A673 (cell line): ENCODE measurements around the gene CUX1. TPM values are rescaled to one million over a fixed set of nuclear protein-coding genes. Genes with fewer than 3 reads are reported as not detected.

Experiments
- BruUV-seq: library from RNA; stranded (reverse); fragments of 400-500 nt; replicated peaks from 2 replicates; lab custom pipeline; 2021; lab: Mats Ljungman, UMichigan
- CTCF ChIA-PET: fragments of 300-600 bp; sonication (Branson Sonifier 250); formaldehyde crosslinking; loops from one replicate; lab custom pipeline; 2022; ENCODE audit warnings: antibody characterized with exemption; lab: Charles Lee
- POLR2A ChIA-PET: fragments of 300-600 bp; sonication (Branson Sonifier 250); formaldehyde crosslinking; loops from one replicate; lab custom pipeline; 2022; ENCODE audit warnings: antibody characterized with exemption; ENCODE audit not compliant: low non-redundant PET; lab: Charles Lee
- DNase-seq: peaks from one replicate; pipeline ENCODE4 v3.0.0-alpha.2; 2015; ENCODE audit warnings: low spot score
- H3K27ac ChIP-seq: fragments of 200-600 bp; sonication (generic); 2 replicates; pipeline ENCODE4 v1.5.1; 2016; ENCODE audit warnings: mixed run types, low read depth, mild to moderate bottlenecking, mixed read lengths, antibody characterized with exemption, low read length; ENCODE audit not compliant: poor library complexity, severe bottlenecking
- H3K27me3 ChIP-seq: fragments of 200-600 bp; sonication (generic); replicated peaks from 2 replicates; pipeline ENCODE4 v1.6.1; 2017; ENCODE audit warnings: mixed run types, low read depth, mild to moderate bottlenecking, mixed read lengths, antibody characterized with exemption, low read length; ENCODE audit not compliant: insufficient read depth, poor library complexity
- H3K36me3 ChIP-seq: fragments of 200-600 bp; sonication (generic); 2 replicates; pipeline ENCODE4 v1.6.1; 2016; ENCODE audit warnings: mixed run types, mild to moderate bottlenecking, mixed read lengths, antibody characterized with exemption, low read length; ENCODE audit not compliant: insufficient read depth, poor library complexity, severe bottlenecking
- H3K4me1 ChIP-seq: fragments of 200-600 bp; sonication (generic); 2 replicates; pipeline ENCODE4 v1.6.1; 2017; ENCODE audit warnings: mixed run types, mild to moderate bottlenecking, mixed read lengths, antibody characterized with exemption, low read length; ENCODE audit not compliant: insufficient read depth, poor library complexity, severe bottlenecking
- H3K4me3 ChIP-seq: fragments of 200-600 bp; sonication (generic); 2 replicates; pipeline ENCODE4 v1.5.1; 2016; ENCODE audit warnings: low read depth, mixed run types, mild to moderate bottlenecking, mixed read lengths, low read length; ENCODE audit not compliant: poor library complexity, severe bottlenecking
- H3K9me3 ChIP-seq: fragments of 200-600 bp; sonication (generic); 2 replicates; pipeline ENCODE4 v1.6.1; 2016; ENCODE audit warnings: mixed run types, low read depth, mild to moderate bottlenecking, mixed read lengths, antibody characterized with exemption, low read length; ENCODE audit not compliant: poor library complexity, severe bottlenecking
- CTCF ChIP-seq: fragments of 300-800, 200-600 bp; sonication (generic); conservative IDR thresholded peaks from 2 replicates; pipeline ENCODE4 v1.5.1; 2017; ENCODE audit warnings: low read depth, mild to moderate bottlenecking, antibody characterized with exemption, low read length, moderate library complexity, mixed read lengths
- EZH2 ChIP-seq: fragments of 200-600 bp; sonication (generic); IDR thresholded peaks from 2 replicates; pipeline ENCODE4 v1.6.1; 2017; ENCODE audit warnings: borderline replicate concordance, low read depth, mild to moderate bottlenecking, mixed read lengths, antibody characterized with exemption, low read length; ENCODE audit not compliant: poor library complexity, severe bottlenecking
- intact Hi-C: fragments of 100-400 bp; cut with micrococcal nuclease; formaldehyde crosslinking; loops from one replicate; pipeline ENCODE4 v1.10.0; 2022; ENCODE audit not compliant: unreplicated experiment
- total RNA-seq: library from RNA; stranded (reverse); gene quantifications from 2 replicates; pipeline ENCODE4 v1.2.3, GENCODE V29; 2021

Gene CUX1
- total RNA-seq, 1 experiment from 2014 or later: 49.4 TPM

GRCh38 chr7:101853684-101854083 lies 36.3 kb downstream of the CUX1 start:
- no peak for DNase-seq
- CTCF ChIA-PET: no interaction called here
- no peaks in the 10 kb centered on the region for H3K36me3 ChIP-seq
- H3K4me1 ChIP-seq: peaks cover 17% of the 10 kb centered on the region
- intact Hi-C loops: no loop called here
- no peak overlapping the region for H3K4me3 ChIP-seq
- no TSS peak for BruUV-seq
- POLR2A ChIA-PET: no interaction called here
- no peak overlapping the region for H3K27ac ChIP-seq
- TF ChIP-seq EZH2: no peak
- H3K27me3 ChIP-seq: no peaks in the 10 kb centered on the region
- H3K9me3 ChIP-seq: no peaks in the 10 kb centered on the region

- H3K4me1 ChIP-seq: peaks cover 23% of the 10 kb centered on the region
- intact Hi-C loops: no loop called here
- TF ChIP-seq EZH2 (no peak), CTCF (no peak)
- no peak overlapping the region for H3K4me3 ChIP-seq
- H3K36me3 ChIP-seq: no peaks in the 10 kb centered on the region
- POLR2A ChIA-PET: no interaction called here
- CTCF ChIA-PET: no interaction called here
- H3K9me3 ChIP-seq: no peaks in the 10 kb centered on the region
- no peak for DNase-seq
- no peak overlapping the region for H3K27ac ChIP-seq
- no TSS peak for BruUV-seq
- H3K27me3 ChIP-seq: no peaks in the 10 kb centered on the region
These were observed 36.8 kb downstream of the CUX1 start for GRCh38 chr7:101854084-101854865.

- POLR2A ChIA-PET: no interaction called here
- TF ChIP-seq CTCF (no peak), EZH2 (no peak)
- peaks cover 42% of the 10 kb centered on the region for H3K4me1 ChIP-seq
- no peak overlapping the region for H3K27ac ChIP-seq
- DNase-seq: no peak
- H3K27me3 ChIP-seq: no peaks in the 10 kb centered on the region
- intact Hi-C loops: no loop called here
- no peaks in the 10 kb centered on the region for H3K36me3 ChIP-seq
- no peaks in the 10 kb centered on the region for H3K9me3 ChIP-seq
- H3K4me3 ChIP-seq: no peak overlapping the region
- no TSS peak for BruUV-seq
- CTCF ChIA-PET: interaction anchor here (0.5 to 0.7 kb wide), 2 partner anchors 9 to 168 kb away, joined by 3 to 8 read pairs; no protein-coding TSS in a partner anchor
These were observed 39.3 kb downstream of the CUX1 start for GRCh38 chr7:101856473-101857357.
